Panc1 (cell line): Measurements from ENCODE around the gene KIRREL3. TPM values are rescaled to one million over a fixed set of nuclear protein-coding genes. Genes with fewer than 3 reads are reported as not detected.

Experiments
- ATAC-seq: fragments of 200-7000 bp; cut with Tn5 transposase; 2 replicates; pipeline ENCODE4 v1.9.1; 2020; ENCODE audit warnings: mild to moderate bottlenecking, moderate library complexity
- BruUV-seq: library from RNA; stranded (reverse); fragments of 400-500 nt; replicated peaks from 2 replicates; lab custom pipeline; 2021; lab: Mats Ljungman, UMichigan
- CTCF ChIA-PET: fragments of 300-600 bp; sonication (Branson Sonifier 250); formaldehyde crosslinking; loops from one replicate; lab custom pipeline; 2022; ENCODE audit warnings: antibody characterized with exemption; lab: Charles Lee
- POLR2A ChIA-PET: fragments of 300-600 bp; sonication (Branson Sonifier 250); formaldehyde crosslinking; loops from one replicate; lab custom pipeline; 2022; ENCODE audit warnings: antibody characterized with exemption; lab: Charles Lee
- DNase-seq: peaks from one replicate; pipeline ENCODE4 v3.0.0-alpha.2; 2010; ENCODE audit warnings: low read depth, low spot score
- H3K27ac ChIP-seq: 2 replicates; pipeline ENCODE4 v1.5.1; 2011; ENCODE audit warnings: mild to moderate bottlenecking, low read length, inconsistent platforms
- H3K27me3 ChIP-seq: fragments of 200-500 bp; sonication (Bioruptor generic); 2 replicates; pipeline ENCODE4 v1.6.0; 2014; ENCODE audit warnings: low read length, inconsistent platforms; ENCODE audit not compliant: control insufficient read depth, insufficient read depth
- H3K36me3 ChIP-seq: fragments of 200-500 bp; sonication (Bioruptor generic); 2 replicates; pipeline ENCODE4 v1.5.1; 2014; ENCODE audit warnings: inconsistent platforms, mild to moderate bottlenecking, low read length, moderate library complexity; ENCODE audit not compliant: control insufficient read depth, insufficient read depth
- H3K4me1 ChIP-seq: 2 replicates; pipeline ENCODE4 v1.5.1; 2011; ENCODE audit warnings: inconsistent platforms, mild to moderate bottlenecking, low read length, moderate library complexity; ENCODE audit not compliant: control insufficient read depth, insufficient read depth
- H3K4me3 ChIP-seq, 2 experiments: 2 replicates each; pipeline ENCODE4 v1.5.1; 2011 to 2012; ENCODE audit warnings: low read depth in 2 of 2, low read length in 2 of 2, mild to moderate bottlenecking in 2 of 2, inconsistent platforms in 1 of 2, moderate library complexity in 1 of 2
- H3K9me3 ChIP-seq: fragments of 200-500 bp; sonication (Bioruptor generic); 2 replicates; pipeline ENCODE4 v1.5.1; 2014; ENCODE audit warnings: low read depth, mild to moderate bottlenecking, inconsistent platforms, low read length, moderate library complexity; ENCODE audit not compliant: control insufficient read depth, insufficient read depth
- POLR2AphosphoS5 ChIP-seq: IDR thresholded peaks from 2 replicates; pipeline ENCODE4 v1.6.1; 2012; ENCODE audit warnings: mild to moderate bottlenecking, low read depth, low read length, moderate library complexity
- SIN3A ChIP-seq: IDR thresholded peaks from 2 replicates; pipeline ENCODE4 v1.6.1; 2012; ENCODE audit warnings: low read depth, mild to moderate bottlenecking, low read length, moderate library complexity, borderline replicate concordance; ENCODE audit not compliant: insufficient read depth
- TCF7L2 ChIP-seq: IDR thresholded peaks from 2 replicates; pipeline ENCODE4 v1.6.1; 2011; ENCODE audit warnings: mild to moderate bottlenecking, low read depth, low read length, inconsistent platforms
- in situ Hi-C: cut with HindIII; loops from 2 replicates; pipeline ENCODE4 v1.10.0; 2016; ENCODE audit warnings: low sequenced_read_pairs, low pct_unique_long_range_greater_than_20kb
- intact Hi-C: fragments of 100-400 bp; cut with micrococcal nuclease; formaldehyde crosslinking; loops from one replicate; pipeline ENCODE4 v1.10.0; 2022; ENCODE audit not compliant: unreplicated experiment
- total RNA-seq: library from RNA; stranded (reverse); gene quantifications from one replicate; pipeline ENCODE4 v1.2.1, GENCODE V29; 2021; ENCODE audit not compliant: unreplicated experiment
- TF ChIP-seq, protein P1 (sequence below), 2 experiments: IDR thresholded peaks; 2 replicates each; pipeline ENCODE4 v1.6.1; 2011 to 2012; ENCODE audit warnings: low read depth in 2 of 2, control low read depth in 1 of 2, low read length in 1 of 2, mild to moderate bottlenecking in 1 of 2, moderate library complexity in 1 of 2; ENCODE audit not compliant: insufficient read depth in 1 of 2
- TF ChIP-seq, protein P2 (sequence below): fragments of 450-650 bp; IDR thresholded peaks from 2 replicates; pipeline ENCODE4 v1.5.1; 2017; ENCODE audit warnings: mild to moderate bottlenecking

The KIRREL3 gene
- total RNA-seq, 1 experiment from 2014 or later, result 0.36 TPM

- Histone ChIP-seq H3K27me3 (peaks cover 9% of the 10 kb centered on the region), H3K9me3 (no peaks in the 10 kb centered on the region), H3K4me1 (no peaks in the 10 kb centered on the region), H3K27ac (no peak overlapping the region), H3K4me3 (no peak overlapping the region), H3K36me3 (no peaks in the 10 kb centered on the region)
- BruUV-seq, result no TSS peak
- in situ Hi-C loops (no loop called here), intact Hi-C loops (no loop called here)
- ATAC-seq, result no peak
- TF ChIP-seq POLR2AphosphoS5 (no peak), SIN3A (no peak), TCF7L2 (no peak)
- TF ChIP-seq, protein P1, sequence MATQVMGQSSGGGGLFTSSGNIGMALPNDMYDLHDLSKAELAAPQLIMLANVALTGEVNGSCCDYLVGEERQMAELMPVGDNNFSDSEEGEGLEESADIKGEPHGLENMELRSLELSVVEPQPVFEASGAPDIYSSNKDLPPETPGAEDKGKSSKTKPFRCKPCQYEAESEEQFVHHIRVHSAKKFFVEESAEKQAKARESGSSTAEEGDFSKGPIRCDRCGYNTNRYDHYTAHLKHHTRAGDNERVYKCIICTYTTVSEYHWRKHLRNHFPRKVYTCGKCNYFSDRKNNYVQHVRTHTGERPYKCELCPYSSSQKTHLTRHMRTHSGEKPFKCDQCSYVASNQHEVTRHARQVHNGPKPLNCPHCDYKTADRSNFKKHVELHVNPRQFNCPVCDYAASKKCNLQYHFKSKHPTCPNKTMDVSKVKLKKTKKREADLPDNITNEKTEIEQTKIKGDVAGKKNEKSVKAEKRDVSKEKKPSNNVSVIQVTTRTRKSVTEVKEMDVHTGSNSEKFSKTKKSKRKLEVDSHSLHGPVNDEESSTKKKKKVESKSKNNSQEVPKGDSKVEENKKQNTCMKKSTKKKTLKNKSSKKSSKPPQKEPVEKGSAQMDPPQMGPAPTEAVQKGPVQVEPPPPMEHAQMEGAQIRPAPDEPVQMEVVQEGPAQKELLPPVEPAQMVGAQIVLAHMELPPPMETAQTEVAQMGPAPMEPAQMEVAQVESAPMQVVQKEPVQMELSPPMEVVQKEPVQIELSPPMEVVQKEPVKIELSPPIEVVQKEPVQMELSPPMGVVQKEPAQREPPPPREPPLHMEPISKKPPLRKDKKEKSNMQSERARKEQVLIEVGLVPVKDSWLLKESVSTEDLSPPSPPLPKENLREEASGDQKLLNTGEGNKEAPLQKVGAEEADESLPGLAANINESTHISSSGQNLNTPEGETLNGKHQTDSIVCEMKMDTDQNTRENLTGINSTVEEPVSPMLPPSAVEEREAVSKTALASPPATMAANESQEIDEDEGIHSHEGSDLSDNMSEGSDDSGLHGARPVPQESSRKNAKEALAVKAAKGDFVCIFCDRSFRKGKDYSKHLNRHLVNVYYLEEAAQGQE (IDR thresholded peaks at IDR 0.05; ENCODE audit: insufficient read depth in 1 of 2, low read depth in 2 of 2, low read length in 1 of 2), result no peak
- TF ChIP-seq, protein P2, sequence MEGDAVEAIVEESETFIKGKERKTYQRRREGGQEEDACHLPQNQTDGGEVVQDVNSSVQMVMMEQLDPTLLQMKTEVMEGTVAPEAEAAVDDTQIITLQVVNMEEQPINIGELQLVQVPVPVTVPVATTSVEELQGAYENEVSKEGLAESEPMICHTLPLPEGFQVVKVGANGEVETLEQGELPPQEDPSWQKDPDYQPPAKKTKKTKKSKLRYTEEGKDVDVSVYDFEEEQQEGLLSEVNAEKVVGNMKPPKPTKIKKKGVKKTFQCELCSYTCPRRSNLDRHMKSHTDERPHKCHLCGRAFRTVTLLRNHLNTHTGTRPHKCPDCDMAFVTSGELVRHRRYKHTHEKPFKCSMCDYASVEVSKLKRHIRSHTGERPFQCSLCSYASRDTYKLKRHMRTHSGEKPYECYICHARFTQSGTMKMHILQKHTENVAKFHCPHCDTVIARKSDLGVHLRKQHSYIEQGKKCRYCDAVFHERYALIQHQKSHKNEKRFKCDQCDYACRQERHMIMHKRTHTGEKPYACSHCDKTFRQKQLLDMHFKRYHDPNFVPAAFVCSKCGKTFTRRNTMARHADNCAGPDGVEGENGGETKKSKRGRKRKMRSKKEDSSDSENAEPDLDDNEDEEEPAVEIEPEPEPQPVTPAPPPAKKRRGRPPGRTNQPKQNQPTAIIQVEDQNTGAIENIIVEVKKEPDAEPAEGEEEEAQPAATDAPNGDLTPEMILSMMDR, result no peak
- CTCF ChIA-PET, result no interaction called here
- no peak for DNase-seq
- POLR2A ChIA-PET, result no interaction called here
Observed at GRCh38 chr11:126756855-126757254, 243.7 kb downstream of the KIRREL3 start.

GRCh38 chr11:126756421-126756820 lies 244.1 kb downstream of the KIRREL3 start:
- ChIA-PET CTCF (no interaction called here), POLR2A (no interaction called here)
- Histone ChIP-seq H3K36me3 (no peaks in the 10 kb centered on the region), H3K4me3 (no peak overlapping the region), H3K4me1 (no peaks in the 10 kb centered on the region), H3K27me3 (peaks cover 9% of the 10 kb centered on the region), H3K9me3 (no peaks in the 10 kb centered on the region), H3K27ac (no peak overlapping the region)
- no TSS peak for BruUV-seq
- intact Hi-C loops, result no loop called here
- TF ChIP-seq, protein P2, result no peak
- TF ChIP-seq TCF7L2 (no peak), POLR2AphosphoS5 (no peak), SIN3A (no peak)
- TF ChIP-seq, protein P1 (IDR thresholded peaks at IDR 0.05; ENCODE audit: insufficient read depth in 1 of 2, low read depth in 2 of 2, low read length in 1 of 2), result no peak
- DNase-seq (no peak), ATAC-seq (no peak)
- in situ Hi-C loops, result no loop called here
